NCI-H1694 (cell line): Measurements from ENCODE around the gene ACTR2.
"Not testable (repeated sequence)": the region's sequence is repeated elsewhere in the genome, so short reads cannot be mapped to it uniquely, and the experiment has no call there.

Source experiments
- DNase-seq: peaks from one replicate; lab custom pipeline; 2025; lab: John Stamatoyannopoulos, UW

ACTR2 gene

DNA sequence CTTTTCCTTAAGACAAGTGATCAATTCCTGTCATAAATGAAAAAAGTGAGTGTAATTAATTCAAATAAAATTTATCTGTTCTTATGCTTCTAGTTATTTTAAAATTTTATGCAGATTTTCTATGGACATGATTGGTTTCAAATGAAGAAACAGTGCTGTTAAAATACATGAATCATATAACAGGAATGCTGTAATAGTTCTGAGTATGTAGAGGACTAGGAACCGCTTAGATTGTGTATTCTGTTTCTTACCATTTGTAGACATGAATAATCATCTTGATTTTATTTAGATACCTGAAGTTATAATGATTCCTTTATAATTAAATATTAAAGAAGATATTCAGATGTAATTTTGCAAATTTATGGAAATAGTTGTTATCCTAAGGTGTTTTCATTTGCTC is 3.5 kb downstream of the ACTR2 start:
- DNase-seq, result no peak

- DNase-seq, result no peak
Measured at GRCh38 chr2:65231892-65232477, 4.4 kb downstream of the ACTR2 start.

GRCh38 chr2:65232636-65233035 is 5.0 kb downstream of the ACTR2 start:
- no peak for DNase-seq

DNA sequence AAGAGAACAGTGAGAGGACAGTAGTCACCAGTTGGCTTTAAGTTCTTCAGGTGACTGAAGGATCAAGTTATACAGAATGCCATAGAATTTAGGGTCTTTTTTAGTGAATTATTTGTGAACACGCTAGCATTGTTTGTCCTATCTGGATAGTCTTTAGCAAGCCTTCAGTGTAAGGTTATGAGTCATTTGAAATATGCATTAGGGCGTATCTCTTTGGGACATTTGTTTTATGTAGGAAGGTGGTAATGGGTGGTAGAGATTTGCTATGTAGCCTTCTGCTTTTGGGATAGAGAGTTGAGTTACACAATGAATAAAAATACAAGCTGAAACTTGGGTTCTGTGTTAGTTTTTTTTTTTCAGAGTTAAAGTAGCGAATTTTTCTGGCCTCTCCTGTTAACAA is 13.0 kb downstream of the ACTR2 start:
- DNase-seq, result no peak

DNA sequence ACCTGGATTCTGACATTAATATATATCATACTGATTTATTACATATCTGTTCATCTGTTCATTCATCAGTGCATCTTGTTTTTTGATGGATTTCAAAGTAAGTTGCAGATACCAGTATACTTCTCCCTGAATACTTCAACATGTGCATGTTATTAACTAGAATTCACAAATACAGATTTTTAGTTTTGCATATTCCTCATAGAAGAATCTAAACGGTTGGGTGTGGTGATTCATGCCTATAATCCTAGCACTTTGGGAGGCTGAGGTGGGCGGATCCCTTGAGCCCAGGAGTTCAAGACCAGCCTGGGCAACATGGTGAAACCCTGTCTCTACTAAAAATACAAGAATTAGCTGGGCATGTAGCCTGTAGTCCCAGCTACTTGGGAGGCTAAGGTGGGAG is 16.8 kb downstream of the ACTR2 start:
- DNase-seq, result not testable (repeated sequence)

- no peak for DNase-seq
Measured at GRCh38 chr2:65252640-65253039, 25.0 kb downstream of the ACTR2 start.

DNA sequence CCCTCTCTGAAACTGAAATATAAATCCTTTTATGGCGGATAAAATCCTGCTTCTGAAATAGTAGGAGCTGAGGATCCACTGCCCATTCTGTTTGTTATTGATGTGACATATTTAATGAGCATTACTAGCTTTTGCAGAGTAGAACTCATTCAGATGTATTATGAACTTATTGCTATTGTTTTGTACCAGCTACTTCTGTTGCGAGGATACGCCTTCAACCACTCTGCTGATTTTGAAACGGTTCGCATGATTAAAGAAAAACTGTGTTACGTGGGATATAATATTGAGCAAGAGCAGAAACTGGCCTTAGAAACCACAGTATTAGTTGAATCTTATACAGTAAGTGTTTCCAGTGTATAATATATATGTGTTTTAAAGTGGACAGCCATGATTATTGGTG is 27.7 kb downstream of the ACTR2 start:
- DNase-seq, result no peak

DNA sequence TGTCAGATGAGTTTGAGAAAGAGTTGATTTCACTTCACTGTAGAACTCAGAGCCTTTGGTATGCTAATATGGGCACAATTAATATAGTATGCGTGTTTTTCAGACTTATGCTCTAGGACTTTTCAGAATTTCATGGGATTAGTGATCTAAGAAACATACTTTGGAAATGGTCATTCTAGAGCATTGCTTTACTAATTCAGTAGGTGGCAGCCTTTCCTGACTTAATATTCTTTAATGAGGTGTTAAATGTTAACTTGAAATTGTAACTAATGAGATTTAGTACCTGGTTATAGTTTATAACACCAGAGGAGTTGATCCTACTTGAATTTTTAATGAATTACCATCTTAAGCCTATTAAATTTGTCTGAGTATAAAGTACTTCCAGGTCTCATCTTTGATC is 28.4 kb downstream of the ACTR2 start:
- peak; percentile 27 for DNase-seq

GRCh38 chr2:65257866-65258265 is 30.2 kb downstream of the ACTR2 start:
- not testable (repeated sequence) for DNase-seq

DNA sequence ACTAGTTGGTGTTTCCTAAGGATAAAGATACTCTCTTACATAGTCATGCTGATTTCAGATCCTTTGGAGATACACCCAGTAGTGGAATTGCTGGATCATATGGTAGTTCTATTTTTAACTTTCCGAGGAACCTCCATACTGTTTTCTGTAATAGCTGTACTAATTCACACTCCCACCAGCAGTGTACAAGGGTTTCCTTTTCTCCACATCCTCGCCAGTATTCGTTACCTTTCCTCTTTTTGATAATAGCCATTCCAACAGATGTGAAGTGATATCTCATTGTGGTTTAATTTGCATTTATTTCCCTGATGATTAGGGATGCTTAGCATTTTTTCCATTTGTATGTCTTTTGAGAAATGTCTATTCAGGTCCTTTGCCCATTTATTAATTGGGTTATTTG is 34.0 kb downstream of the ACTR2 start:
- DNase-seq, result no peak

DNA sequence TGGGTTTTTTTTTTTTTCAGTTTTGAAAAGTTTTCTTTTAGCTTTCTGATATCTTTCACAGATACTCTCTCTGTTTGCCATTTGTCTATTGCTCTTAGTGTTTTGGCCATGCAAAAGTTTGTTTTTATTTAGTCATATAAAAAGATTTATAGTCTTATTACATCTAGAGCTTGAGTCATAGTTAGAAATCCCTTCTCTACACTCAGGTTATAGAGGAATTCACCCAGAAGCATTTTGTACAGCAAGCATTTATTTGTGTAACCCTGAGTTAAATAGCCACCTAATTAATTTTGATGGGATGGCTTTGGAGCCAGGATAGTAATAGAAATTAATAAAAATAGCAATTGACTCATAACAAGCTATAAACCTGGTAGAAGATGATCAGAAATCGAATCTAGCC is 35.6 kb downstream of the ACTR2 start:
- no peak for DNase-seq

- no peak for DNase-seq
Measured at GRCh38 chr2:65263986-65264385, 36.4 kb downstream of the ACTR2 start.

DNA sequence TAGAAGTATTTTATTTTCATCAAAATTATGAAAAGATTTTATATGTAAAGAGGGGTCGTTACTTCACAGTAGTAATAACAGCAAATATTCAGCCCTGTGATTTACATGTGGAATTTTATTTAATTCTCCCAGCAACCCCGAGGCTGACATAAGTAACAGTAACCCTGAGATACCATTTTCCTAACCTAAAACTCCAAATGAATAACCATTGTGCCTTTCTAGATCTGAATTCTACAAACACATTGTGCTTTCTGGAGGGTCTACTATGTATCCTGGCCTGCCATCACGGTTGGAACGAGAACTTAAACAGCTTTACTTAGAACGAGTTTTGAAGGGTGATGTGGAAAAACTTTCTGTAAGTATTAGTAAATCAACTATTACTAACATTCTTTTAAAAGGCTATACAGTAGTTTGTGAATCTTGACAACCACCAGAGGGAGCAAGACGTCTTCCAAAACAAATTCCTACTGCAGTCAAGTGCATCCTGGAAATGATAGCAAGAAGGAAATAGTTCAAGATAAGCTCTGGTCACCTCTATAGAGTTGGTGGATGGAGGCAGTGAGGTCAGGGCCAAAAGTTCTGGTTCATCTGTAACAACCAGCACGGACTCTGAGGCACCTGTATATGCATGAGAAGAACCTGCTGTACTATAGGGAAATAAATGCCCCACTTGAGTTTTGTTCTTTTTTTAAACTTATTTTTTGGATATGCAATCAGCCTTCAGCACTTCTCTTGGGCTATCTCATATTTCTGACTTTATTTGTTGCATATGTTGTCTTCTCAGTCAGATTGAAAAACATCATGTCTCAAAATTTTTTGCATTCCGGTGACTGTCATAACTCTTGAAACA is 37.4 kb downstream of the ACTR2 start:
- DNase-seq, result peak; percentile 46

- no peak for DNase-seq
Measured at GRCh38 chr2:65265671-65266045, 38.0 kb downstream of the ACTR2 start.

DNA sequence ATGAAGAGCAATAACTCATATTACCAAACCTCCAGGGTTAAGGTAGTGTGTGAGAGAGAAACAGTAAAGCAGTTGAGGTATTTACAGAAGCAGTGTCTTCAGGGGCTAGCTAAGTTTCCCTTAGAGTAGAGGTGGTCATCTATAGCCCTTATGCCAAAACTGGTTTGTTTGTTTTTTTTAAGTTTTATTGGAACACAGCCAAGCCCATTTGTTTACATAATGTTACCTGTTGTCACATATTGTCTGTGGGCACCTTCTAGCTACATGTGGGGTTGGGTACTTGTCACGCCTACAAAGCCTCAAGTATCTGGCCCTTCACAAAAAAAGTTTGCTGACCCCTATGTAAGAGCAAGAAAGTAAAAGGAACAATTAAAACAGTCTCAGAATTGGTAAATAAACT is 39.4 kb downstream of the ACTR2 start:
- no peak for DNase-seq

- no peak for DNase-seq
Measured at GRCh38 chr2:65268957-65269356, 41.3 kb downstream of the ACTR2 start.

DNA sequence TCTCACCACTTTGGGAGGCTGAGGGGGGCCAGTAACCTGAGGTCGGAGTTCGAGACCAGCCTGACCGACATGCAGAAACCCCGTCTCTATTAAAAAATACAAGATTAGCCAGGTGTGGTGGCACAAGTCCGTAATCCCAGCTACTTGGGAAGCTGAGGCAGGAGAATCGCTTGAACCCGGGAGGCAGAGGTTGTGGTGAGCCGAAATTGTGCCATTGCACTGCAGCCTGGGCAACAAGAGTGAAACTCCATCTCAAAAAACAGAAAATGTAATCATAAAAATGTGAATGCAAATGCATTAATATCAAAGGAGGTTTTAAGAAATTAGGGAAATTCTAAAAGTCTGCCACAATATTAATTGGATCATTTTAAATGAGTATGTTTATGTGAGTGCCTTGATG is 45.7 kb downstream of the ACTR2 start:
- DNase-seq, result no peak

- DNase-seq, result no peak
Measured at GRCh38 chr2:65275141-65275915, 47.7 kb downstream of the ACTR2 start.

GRCh38 chr2:65276609-65277008 is 49.0 kb downstream of the ACTR2 start:
- no peak for DNase-seq

GRCh38 chr2:65277118-65277517 is 49.5 kb downstream of the ACTR2 start:
- no peak for DNase-seq

DNA sequence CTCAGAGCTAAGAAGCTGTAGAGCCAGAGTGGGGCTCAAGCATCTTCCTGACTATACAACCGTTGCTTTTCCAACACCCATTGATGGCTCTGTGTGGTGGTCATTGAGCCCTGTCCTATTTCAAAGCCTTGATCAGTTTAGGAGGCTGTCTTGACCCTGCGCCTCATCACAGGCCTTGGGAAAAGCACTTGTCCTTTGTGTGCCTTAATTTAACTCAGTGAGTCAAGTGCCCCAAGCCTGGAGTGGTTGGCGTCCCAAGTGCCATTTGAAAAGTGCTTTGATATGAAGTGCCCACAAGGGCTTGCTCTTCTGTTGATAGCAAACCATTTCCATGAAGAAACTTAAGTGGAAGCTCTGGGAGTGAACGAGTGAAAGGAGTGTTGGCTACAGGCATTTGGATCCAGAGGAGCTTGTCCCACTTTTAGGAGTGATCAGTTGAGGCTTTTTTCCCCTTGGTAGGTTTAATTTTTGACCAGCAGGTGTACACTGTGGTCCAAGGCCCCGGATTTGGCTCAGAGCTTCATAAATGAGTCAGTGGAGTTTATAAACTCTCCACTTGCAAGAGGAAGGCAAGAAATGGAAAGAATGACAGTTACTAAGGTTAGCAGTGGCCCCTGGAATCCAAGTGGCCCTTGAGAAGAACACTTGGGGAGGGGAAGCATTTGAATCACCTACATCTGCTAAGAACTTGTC is 50.3 kb downstream of the ACTR2 start:
- DNase-seq, result no peak

GRCh38 chr2:65278531-65278981 is 50.9 kb downstream of the ACTR2 start:
- DNase-seq, result no peak
